HepG2 (cell line): ENCODE measurements around the gene CD320. TPM values are rescaled to one million over a fixed set of nuclear protein-coding genes. Genes with fewer than 3 reads are reported as not detected.

Source experiments
- DNMT1 ChIP-seq: sonication (generic); formaldehyde crosslinking; IDR thresholded peaks from 2 replicates; pipeline ENCODE4 v1.5.1; 2020; ENCODE audit warnings: mild to moderate bottlenecking, missing genetic modification reagents
- NCOA1 ChIP-seq: sonication (generic); formaldehyde crosslinking; IDR thresholded peaks from 2 replicates; pipeline ENCODE4 v1.9.0; 2021; ENCODE audit warnings: missing genetic modification reagents
- NCOA2 ChIP-seq: sonication (generic); formaldehyde crosslinking; IDR thresholded peaks from 2 replicates; pipeline ENCODE4 v1.8.0; 2022; ENCODE audit warnings: inconsistent platforms
- NFYC ChIP-seq: IDR thresholded peaks from 2 replicates; pipeline ENCODE4 v1.6.1; 2016; ENCODE audit warnings: missing genetic modification reagents, missing compliant biosample characterization
- NR2F6 ChIP-seq, 2 experiments: IDR thresholded peaks; 2 replicates each; pipeline ENCODE4 v1.6.1; 2016; ENCODE audit warnings: antibody characterized with exemption in 1 of 2, mild to moderate bottlenecking in 1 of 2
- PLSCR1 ChIP-seq: sonication (generic); formaldehyde crosslinking; IDR thresholded peaks from 2 replicates; pipeline ENCODE4 v1.5.0; 2020; ENCODE audit warnings: missing genetic modification reagents, mild to moderate bottlenecking, borderline replicate concordance
- POLR2A ChIP-seq, 2 experiments: IDR thresholded peaks; 2 replicates each; pipeline ENCODE4 v1.6.1; 2011; ENCODE audit warnings: low read depth in 2 of 2, low read length in 2 of 2, mild to moderate bottlenecking in 1 of 2, moderate library complexity in 1 of 2; ENCODE audit not compliant: insufficient read depth in 1 of 2
- SRSF4 ChIP-seq: fragments of 200-400 bp; formaldehyde crosslinking; IDR thresholded peaks from one replicate; pipeline ENCODE4 v1.6.1; 2018; ENCODE audit warnings: mild to moderate bottlenecking, low read depth, low read length, moderate library complexity; ENCODE audit not compliant: poor library complexity, severe bottlenecking
- TBL1XR1 ChIP-seq: fragments of 150-350 bp; IDR thresholded peaks from 2 replicates; pipeline ENCODE4 v1.6.1; 2014; ENCODE audit warnings: borderline replicate concordance, low read length; ENCODE audit not compliant: partially characterized antibody
- U2AF2 ChIP-seq: fragments of 200-400 bp; formaldehyde crosslinking; IDR thresholded peaks from 2 replicates; pipeline ENCODE4 v1.6.1; 2017; ENCODE audit warnings: low read depth, mild to moderate bottlenecking, low read length
- ZFP36L2 ChIP-seq: sonication (generic); formaldehyde crosslinking; IDR thresholded peaks from 2 replicates; pipeline ENCODE4 v1.4.0; 2020; ENCODE audit warnings: missing genetic modification reagents
- ZFP62 ChIP-seq: sonication (generic); formaldehyde crosslinking; IDR thresholded peaks from 2 replicates; pipeline ENCODE4 v1.4.0; 2020; ENCODE audit warnings: missing genetic modification reagents
- ZNF143 ChIP-seq: sonication (generic); formaldehyde crosslinking; IDR thresholded peaks from 2 replicates; pipeline ENCODE4 v1.4.0; 2020; ENCODE audit warnings: missing genetic modification reagents
- ZNF281 ChIP-seq: sonication (generic); formaldehyde crosslinking; IDR thresholded peaks from 2 replicates; pipeline ENCODE4 v1.4.0; 2020; ENCODE audit warnings: missing genetic modification reagents, borderline replicate concordance
- ZNF292 ChIP-seq: sonication (generic); formaldehyde crosslinking; IDR thresholded peaks from 2 replicates; pipeline ENCODE4 v1.8.1; 2022; ENCODE audit warnings: mild to moderate bottlenecking, low read depth, missing genetic modification reagents, borderline replicate concordance
- ZNF430 ChIP-seq: sonication (generic); formaldehyde crosslinking; IDR thresholded peaks from 2 replicates; pipeline ENCODE4 v1.9.0; 2021; ENCODE audit warnings: mild to moderate bottlenecking, missing genetic modification reagents
- ZNF562 ChIP-seq: sonication (generic); formaldehyde crosslinking; IDR thresholded peaks from 2 replicates; pipeline ENCODE4 v1.8.0; 2022; ENCODE audit warnings: missing genetic modification reagents, borderline replicate concordance
- ZNF800 ChIP-seq: sonication (generic); formaldehyde crosslinking; IDR thresholded peaks from 2 replicates; pipeline ENCODE4 v1.4.0; 2020; ENCODE audit warnings: missing genetic modification reagents
- ZNF839 ChIP-seq: sonication (generic); formaldehyde crosslinking; IDR thresholded peaks from 2 replicates; pipeline ENCODE4 v1.4.0; 2020; ENCODE audit warnings: missing genetic modification reagents, mild to moderate bottlenecking, borderline replicate concordance
- polyA plus RNA-seq, 8 experiments: library from polyadenylated mRNA; depleted of rRNA in 3 of 8; stranded (reverse) in 7 of 8; unstranded in 1 of 8; fragments of >200 nt; fragmentation: Illumina TruSeq in 4 of 8; extraction: Trizol in 4 of 8; gene quantifications; 2 replicates each; pipeline versions ENCODE4 v1.2.1 to v1.2.3, GENCODE V29; 2011 to 2016; ENCODE audit warnings: low read depth in 4 of 8, missing spikeins in 1 of 8, mixed read lengths in 1 of 8; ENCODE audit not compliant: insufficient read depth in 1 of 8
- total RNA-seq, 5 experiments: library from RNA; depleted of rRNA; stranded (reverse); fragments of >200 nt; fragmentation: Illumina TruSeq; extraction: Trizol; gene quantifications; 2 replicates each; pipeline ENCODE4 v1.2.3, GENCODE V29; 2016; ENCODE audit warnings: low read depth in 1 of 5

Gene CD320
- total and polyA plus RNA-seq, 2 of the 13 experiments (the other 11 are each of a cell fraction or from before 2014, with no cell fraction given) = 83.1 to 99.9 TPM

DNA sequence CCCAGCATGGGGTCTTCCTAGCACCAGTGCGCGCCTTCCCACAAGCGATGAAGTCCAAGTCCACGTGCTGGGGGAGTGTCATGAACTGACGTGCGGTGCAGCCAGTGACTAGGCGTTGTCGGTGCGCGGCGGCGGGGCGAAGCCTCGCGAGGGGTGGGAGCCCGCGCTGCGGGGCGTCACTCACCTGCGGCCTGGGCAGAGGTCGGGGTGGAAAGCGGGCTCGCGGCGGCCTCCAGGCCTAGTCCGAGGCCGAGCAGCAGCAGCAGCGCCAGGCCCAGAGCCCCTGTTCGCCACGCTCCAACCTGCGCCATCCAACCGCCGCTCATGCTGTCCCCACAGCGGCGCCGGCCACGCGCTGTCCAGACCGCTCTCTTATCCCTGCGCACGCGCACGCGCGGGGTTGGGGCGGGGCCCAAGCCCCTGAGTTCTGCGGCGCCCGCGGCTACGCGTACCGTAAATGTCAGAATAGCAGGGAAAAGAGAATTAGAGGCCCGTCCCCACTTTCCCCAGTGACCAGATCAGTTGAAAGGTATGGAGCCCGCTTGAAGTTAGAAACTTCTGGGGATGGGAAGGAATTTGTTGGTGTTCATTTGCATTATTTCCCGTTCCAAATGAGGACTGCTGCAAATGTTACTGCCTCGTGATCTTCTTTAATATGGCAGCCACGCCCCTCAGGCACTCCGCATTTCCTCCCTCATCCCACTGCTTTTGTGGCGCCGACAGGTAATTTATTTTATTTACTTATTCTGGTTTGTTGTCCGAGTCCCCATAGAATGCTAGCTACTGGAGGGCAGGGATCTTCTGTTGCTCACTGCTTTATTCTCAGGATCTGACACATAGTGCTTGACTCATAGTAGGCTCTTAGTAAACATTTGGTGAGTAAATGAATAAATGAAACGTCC, at the start of gene CD320 (continued):
- TF ChIP-seq POLR2A (IDR thresholded peaks at IDR 0.05; ENCODE audit: insufficient read depth in 1 of 2, low read depth in 2 of 2, low read length in 2 of 2) (peak; percentile 86 to 90), DNMT1 (CRISPR knock-in tag) (no peak), PLSCR1 (CRISPR knock-in tag) (no peak), NR2F6 (IDR thresholded peaks at IDR 0.05) (no peak), NR2F6 (CRISPR knock-in tag; IDR thresholded peaks at IDR 0.05) (no peak), ZFP62 (no peak), NCOA2 (CRISPR knock-in tag) (peak; percentile 33; the same call in 1 of the 2 replicates), ZFP36L2 (CRISPR knock-in tag) (no peak), SRSF4 (no peak), ZNF800 (CRISPR knock-in tag) (peak; percentile 95), ZNF281 (CRISPR knock-in tag) (peak; percentile 77; the same call in 1 of the 2 replicates), ZNF430 (CRISPR knock-in tag) (peak; percentile 99), ZNF143 (CRISPR knock-in tag) (peak; percentile 45; the same call in 1 of the 2 replicates), NCOA1 (CRISPR knock-in tag) (peak; percentile 72; the same call in 1 of the 2 replicates), U2AF2 (no peak), ZNF562 (CRISPR knock-in tag) (no peak), NFYC (CRISPR knock-in tag) (peak; percentile 85), TBL1XR1 (peak; percentile 33), ZNF292 (CRISPR knock-in tag) (peak; percentile 77; the same call in 1 of the 2 replicates), ZNF839 (no peak)
